HG03066 (cell line): ENCODE data around the gene RDH5.

Experiments
- ATAC-seq: cut with Tn5 transposase; IDR thresholded peaks from one replicate; pipeline ENCODE4 v1.9.1; 2021; ENCODE audit warnings: low read depth; ENCODE audit not compliant: unreplicated experiment

The RDH5 gene, protein sequence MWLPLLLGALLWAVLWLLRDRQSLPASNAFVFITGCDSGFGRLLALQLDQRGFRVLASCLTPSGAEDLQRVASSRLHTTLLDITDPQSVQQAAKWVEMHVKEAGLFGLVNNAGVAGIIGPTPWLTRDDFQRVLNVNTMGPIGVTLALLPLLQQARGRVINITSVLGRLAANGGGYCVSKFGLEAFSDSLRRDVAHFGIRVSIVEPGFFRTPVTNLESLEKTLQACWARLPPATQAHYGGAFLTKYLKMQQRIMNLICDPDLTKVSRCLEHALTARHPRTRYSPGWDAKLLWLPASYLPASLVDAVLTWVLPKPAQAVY

DNA sequence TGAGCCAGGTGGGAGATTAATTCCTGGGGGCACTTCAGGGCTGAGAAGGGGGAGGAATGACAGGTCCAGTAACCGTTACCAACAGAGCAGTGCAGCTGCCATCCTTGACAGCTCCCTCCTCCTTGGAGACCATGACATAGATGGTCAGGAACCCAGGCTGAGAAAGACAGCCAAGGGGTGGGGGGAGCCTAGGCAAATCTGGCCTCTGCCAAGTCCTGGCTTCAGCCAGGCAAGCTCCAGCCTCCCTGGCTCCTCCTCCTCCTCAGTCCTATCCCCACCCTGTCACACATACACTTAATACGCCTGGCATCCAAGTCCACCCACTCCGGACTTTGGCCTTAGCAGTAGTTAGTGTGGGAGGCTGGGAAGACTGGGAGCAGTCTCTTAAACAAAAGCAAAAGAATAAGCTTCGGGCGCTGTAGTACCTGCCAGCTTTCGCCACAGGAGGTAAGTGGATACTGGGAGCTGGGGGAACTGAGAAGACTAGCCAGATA is at the start of gene RDH5:
RDH5 (plus strand) TSS at position 323 of the 494 bp plus-strand sequence. CDS start 792 bp downstream, outside the sequence.
- no peak for ATAC-seq

DNA sequence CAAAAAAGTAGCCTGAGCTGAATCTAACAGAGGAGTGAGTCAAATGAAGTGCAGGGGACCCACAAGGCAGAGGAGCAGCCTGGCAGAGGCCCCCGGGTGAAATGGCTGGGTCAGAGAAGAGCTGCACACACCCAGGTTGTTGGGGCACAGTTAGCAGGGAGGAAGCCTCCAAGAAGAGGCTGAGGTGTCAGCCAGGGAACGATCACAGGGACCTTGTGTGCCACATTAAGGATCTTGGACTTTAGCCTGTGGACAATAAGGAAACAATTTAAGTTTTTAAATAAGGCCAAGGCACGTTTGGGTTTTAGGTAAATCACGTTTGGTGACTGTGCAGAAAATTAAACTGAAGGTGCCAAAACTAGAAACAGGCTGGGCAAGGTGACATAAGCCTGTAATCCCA is 48.4 kb upstream of the RDH5 start:
- no peak for ATAC-seq

GRCh38 chr12:55673638-55674037 is 46.6 kb upstream of the RDH5 start:
- peak; percentile 98 for ATAC-seq

- no peak for ATAC-seq
Observed at GRCh38 chr12:55675666-55676065, 44.5 kb upstream of the RDH5 start.

GRCh38 chr12:55676707-55677106 is 43.5 kb upstream of the RDH5 start:
- no peak for ATAC-seq

DNA sequence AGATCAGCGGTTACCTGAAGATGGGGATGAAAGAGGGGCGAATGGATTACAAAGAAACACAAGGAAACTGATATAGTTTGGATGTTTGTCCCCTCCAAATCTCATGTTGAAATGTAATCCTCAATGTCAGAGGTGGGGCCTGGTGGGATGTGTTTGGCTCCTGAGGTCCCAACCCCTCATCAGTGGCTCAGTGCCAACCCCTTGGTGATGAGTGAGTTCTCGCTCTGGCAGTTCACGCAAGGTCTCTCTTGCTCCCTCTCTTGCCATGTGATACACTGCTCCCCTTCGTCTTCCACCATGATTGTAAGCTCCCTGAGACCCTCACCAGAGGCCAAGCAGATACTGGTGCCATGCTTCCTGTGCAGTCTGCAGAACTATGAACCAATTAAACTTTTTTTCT is 40.5 kb upstream of the RDH5 start:
- no peak for ATAC-seq

DNA sequence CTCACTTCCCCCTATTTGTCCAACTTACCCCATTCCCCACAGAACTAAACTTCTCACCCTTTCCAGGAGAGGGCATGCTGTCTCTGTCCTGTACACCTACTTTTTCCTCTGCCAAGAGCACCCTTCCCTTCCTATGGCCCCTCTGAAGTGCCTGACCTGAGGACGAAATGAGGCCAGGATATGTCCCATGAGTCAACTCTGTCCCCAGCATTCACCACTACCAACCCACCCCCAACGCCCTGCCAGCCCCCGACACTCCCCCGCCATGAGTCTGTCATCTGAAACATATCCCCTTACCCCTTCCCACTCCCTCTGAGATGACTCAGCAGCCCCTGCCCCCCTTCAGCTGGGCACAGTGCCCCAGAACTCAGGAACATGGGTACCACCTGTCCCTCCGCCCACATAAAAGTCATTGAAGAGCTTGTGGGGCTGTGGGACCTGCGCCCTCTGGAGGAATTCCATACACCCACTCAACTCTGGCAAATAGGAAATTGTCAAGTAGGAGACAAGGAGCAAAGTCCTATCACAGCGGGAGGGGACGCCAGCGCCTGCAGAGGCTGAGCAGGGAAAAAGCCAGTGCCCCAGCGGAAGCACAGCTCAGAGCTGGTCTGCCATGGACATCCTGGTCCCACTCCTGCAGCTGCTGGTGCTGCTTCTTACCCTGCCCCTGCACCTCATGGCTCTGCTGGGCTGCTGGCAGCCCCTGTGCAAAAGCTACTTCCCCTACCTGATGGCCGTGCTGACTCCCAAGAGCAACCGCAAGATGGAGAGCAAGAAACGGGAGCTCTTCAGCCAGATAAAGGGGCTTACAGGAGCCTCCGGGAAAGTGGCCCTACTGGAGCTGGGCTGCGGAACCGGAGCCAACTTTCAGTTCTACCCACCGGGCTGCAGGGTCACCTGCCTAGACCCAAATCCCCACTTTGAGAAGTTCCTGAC is 38.8 kb upstream of the RDH5 start:
- ATAC-seq: no peak

GRCh38 chr12:55682087-55682796 is 38.0 kb upstream of the RDH5 start:
- no peak for ATAC-seq

DNA sequence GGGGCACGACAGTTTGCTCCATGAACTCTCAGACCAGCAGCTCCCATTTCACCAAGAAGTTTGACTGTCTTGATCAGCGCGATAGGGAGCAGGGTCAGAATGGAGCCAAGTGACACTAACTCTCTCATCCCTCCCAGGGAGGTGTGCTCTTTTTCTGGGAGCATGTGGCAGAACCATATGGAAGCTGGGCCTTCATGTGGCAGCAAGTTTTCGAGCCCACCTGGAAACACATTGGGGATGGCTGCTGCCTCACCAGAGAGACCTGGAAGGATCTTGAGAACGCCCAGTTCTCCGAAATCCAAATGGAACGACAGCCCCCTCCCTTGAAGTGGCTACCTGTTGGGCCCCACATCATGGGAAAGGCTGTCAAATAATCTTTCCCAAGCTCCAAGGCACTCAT is 36.5 kb upstream of the RDH5 start:
- no peak for ATAC-seq

DNA sequence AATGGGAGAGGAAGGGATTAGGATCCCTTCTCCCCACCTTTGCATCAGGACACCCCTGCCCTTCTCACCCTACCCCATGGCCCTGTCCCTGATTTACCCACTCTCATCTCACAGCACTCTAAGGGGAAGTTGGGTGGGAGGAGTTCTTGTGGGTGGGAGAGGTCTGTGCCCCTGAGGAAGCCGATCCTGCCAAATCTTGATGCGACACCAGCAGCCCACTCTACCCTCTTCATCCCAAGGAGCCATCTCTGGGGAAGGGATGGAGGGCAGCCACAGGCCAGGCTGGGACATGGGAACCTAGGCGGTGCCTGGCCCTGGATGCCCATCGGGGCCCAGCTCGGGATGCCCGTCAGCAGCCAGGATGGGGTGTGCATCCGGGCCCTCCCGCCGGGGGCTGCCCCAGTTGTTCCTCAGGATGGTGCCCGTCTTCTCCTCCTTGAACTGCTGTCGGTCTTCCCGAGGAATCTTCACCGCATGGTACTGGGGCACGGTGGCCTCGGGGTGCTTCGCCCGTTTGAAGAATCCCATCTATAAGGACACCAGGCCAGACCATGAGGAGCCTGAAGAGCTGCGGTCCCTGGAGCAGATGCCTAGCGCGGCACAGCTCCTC is 35.3 kb upstream of the RDH5 start:
- ATAC-seq: no peak

DNA sequence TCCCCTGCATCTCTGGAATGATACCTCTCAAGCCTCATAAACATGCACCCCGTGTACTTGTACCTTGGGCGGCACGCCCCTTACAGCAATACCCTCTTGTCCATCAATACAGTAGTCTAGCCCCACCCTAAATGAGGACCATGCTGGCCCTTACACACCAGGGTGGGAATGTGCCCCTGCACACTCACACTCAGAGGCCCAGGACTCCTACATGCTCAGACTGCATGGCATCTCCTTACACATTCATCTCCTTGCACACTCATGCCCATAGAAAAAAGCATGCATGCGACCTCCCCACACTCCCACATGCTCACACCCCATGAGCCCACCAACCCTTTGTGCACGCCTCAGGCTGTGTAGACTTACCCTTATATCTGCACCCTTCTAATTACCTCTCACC is 34.5 kb upstream of the RDH5 start:
- no peak for ATAC-seq

- ATAC-seq: no peak
Observed at GRCh38 chr12:55686366-55687010, 33.7 kb upstream of the RDH5 start.

DNA sequence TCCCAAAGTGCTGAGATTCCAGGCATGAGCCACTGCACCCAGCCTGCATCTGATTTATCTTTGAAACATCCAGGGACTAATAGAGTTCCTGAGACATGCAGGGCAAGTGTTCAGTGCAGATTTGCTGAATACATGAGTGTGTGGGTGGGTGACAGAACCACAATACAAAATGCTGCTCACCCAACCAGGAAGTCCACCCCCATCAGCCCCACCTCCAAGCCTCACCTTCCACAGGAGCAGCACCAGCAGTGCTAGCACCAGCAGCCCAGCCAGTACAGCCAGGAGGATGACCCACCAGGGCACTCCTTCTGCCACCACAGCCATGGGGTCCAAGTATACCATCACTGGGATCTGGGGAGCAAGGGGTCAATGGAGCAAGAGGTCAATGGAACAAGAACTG is 32.4 kb upstream of the RDH5 start:
- peak; percentile 68 for ATAC-seq

DNA sequence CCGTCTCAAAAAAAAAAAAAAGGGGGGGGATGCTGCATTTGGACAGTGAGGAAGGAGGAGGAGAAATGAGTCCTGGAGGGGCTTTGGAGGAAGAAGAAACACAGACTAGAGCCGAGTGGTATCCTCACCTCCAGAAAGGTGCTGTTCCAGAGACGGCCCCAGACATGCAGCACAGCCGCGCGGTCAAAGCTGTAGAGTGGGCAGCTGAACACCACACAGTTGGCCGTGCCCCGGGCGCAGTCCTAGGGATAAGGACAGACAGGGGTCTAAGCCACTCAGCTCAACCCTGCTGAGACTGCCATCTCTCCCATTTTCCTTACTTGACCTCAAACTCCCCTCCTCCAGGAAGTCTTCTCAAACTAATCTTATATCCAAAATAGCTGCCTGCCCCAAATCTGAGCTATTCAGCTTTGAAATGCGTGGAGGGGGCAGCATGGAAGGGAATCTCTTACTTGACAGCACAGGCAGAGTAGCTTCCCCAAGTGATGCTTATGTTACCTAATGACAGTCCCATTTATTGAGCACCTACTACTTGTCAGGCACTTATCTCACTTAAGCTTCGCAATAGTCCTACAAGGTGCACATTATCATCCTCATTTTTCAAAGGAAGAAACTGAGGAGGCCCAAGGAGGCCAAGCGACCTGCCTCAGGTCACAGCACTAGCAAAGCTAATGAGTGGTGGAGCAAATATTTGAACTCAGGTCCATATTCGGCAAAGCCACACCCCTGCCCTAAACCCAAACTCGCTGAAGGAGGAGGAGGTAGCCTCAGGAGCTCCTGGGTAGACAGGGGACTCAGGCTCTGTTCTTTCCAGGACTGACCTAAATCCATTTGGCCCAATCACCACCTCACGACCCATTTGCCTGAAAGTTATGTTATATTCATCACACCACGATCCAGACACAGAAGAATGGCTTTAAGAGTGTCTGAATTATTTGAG is 31.2 kb upstream of the RDH5 start:
- ATAC-seq: no peak

GRCh38 chr12:55692631-55693322 is 27.4 kb upstream of the RDH5 start:
- ATAC-seq: no peak

- no peak for ATAC-seq
Observed at GRCh38 chr12:55693323-55694187, 26.6 kb upstream of the RDH5 start.

GRCh38 chr12:55694188-55694515 is 26.0 kb upstream of the RDH5 start:
- ATAC-seq: no peak

DNA sequence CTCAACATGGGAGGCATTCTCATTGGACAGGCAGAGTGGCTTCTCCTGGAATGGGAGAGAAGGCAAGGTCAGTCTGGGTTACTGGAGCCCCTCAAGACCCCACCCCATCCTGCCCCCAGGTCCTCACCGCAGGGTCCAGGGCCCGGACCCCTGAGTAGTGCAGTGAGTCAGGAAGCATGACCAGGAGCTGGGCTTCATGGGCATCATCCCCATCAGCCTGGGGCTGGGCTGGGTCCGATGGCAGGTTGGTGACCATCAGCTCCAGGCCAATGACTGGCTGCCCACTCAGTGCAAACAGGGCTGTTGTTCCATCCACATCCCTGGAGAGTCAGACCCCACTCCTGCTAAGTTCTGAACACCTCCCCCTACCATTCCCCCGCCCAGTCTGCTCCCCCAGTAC is 25.5 kb upstream of the RDH5 start:
- ATAC-seq: no peak
